ENCODE measurements around the gene ANO2. TPM values are rescaled to one million over a fixed set of nuclear protein-coding genes. Genes with fewer than 3 reads are reported as not detected.

ANO2 gene
- total RNA-seq, 1 donor from 2014 or later = 1.9 TPM

DNA sequence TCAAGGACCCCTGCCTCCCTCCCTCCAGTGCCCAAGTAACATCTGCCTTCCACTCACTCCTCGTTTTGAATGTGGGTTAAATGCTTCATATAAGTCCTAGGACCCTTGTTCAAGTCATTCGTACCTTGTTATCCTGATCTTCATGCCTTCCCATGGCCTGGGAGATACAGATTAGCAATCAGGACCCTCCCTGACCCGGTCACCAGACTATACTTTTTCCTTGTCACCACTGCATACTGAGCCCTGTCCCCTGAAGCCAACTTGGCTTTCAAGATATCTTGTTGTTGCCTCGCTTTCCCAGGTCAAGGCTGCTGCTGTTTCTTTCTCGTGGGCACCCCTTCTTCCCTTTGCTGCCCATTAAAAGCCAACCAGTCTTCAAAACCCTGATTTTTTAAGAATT is 208.5 kb downstream of the ANO2 start:
- Mint-ChIP-seq H3K9me3 (no peaks in the 10 kb centered on the region), H3K4me3 (no peak overlapping the region), H3K4me1 (no peaks in the 10 kb centered on the region), H3K27ac (ENCODE audit: unreplicated experiment) (no peak overlapping the region), H3K36me3 (ENCODE audit: low read depth) (no peaks in the 10 kb centered on the region), H3K27me3 (ENCODE audit: low read depth) (no peaks in the 10 kb centered on the region)
- no peak for DNase-seq (ENCODE audit: low read depth, low spot score)
- TF ChIP-seq CTCF (conservative IDR thresholded peaks at IDR 0.05) = no peak

GRCh38 chr12:5736016-5736415 is 209.0 kb downstream of the ANO2 start:
- H3K36me3 Mint-ChIP-seq (ENCODE audit: low read depth) = no peaks in the 10 kb centered on the region
- no peak for TF ChIP-seq CTCF (conservative IDR thresholded peaks at IDR 0.05)
- no peaks in the 10 kb centered on the region for H3K9me3 Mint-ChIP-seq
- H3K4me3 Mint-ChIP-seq = no peak overlapping the region
- H3K27ac Mint-ChIP-seq (ENCODE audit: unreplicated experiment) = no peak overlapping the region
- H3K4me1 Mint-ChIP-seq = no peaks in the 10 kb centered on the region
- no peak for DNase-seq (ENCODE audit: low read depth, low spot score)
- no peaks in the 10 kb centered on the region for H3K27me3 Mint-ChIP-seq (ENCODE audit: low read depth)

- no peak overlapping the region for H3K27ac Mint-ChIP-seq (ENCODE audit: unreplicated experiment)
- no peaks in the 10 kb centered on the region for H3K9me3 Mint-ChIP-seq
- DNase-seq (ENCODE audit: low read depth, low spot score) = no peak
- H3K27me3 Mint-ChIP-seq (ENCODE audit: low read depth) = no peaks in the 10 kb centered on the region
- no peaks in the 10 kb centered on the region for H3K4me1 Mint-ChIP-seq
- H3K4me3 Mint-ChIP-seq = no peak overlapping the region
- no peak for TF ChIP-seq CTCF (conservative IDR thresholded peaks at IDR 0.05)
- H3K36me3 Mint-ChIP-seq (ENCODE audit: low read depth) = no peaks in the 10 kb centered on the region
Observed at GRCh38 chr12:5733916-5734315, 211.1 kb downstream of the ANO2 start.

DNA sequence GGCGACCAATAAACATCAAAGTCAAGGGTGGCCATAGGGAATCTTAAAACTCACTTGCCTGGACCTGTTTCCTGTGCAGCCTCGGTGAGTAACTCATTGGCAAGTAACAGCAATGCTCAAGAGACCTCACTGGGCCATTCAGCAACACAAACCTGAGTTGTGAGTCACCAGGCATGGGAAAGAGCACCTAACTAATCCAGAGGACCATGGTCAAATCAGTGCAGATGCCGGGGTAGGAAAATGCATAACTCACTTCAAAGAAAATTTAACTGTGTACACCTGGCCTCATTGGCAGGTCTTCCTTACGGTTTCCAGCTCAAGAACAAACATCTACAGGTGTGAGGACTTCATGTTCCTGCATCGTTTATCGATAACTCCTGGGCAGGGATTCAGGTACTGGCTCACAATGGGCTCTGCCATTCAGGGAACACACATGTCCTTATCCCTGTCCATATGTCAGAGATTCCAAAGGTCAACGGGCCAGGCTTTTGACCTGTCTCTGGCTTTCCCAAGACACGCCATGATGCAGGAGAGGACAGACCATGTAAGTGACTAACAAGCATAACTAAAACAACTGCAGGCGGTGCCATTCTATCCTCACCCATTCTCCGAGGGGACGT is 211.8 kb downstream of the ANO2 start:
- no peak overlapping the region for H3K27ac Mint-ChIP-seq (ENCODE audit: unreplicated experiment)
- H3K9me3 Mint-ChIP-seq = no peaks in the 10 kb centered on the region
- H3K36me3 Mint-ChIP-seq (ENCODE audit: low read depth) = no peaks in the 10 kb centered on the region
- no peaks in the 10 kb centered on the region for H3K27me3 Mint-ChIP-seq (ENCODE audit: low read depth)
- no peak overlapping the region for H3K4me3 Mint-ChIP-seq
- H3K4me1 Mint-ChIP-seq = no peaks in the 10 kb centered on the region
- TF ChIP-seq CTCF (conservative IDR thresholded peaks at IDR 0.05) = no peak
- DNase-seq (ENCODE audit: low read depth, low spot score) = no peak

GRCh38 chr12:5730962-5731361 is 214.1 kb downstream of the ANO2 start:
- no peaks in the 10 kb centered on the region for H3K4me1 Mint-ChIP-seq

More at GRCh38 chr12:5730962-5731361, 214.1 kb downstream of the ANO2 start:
- no peaks in the 10 kb centered on the region for H3K27me3 Mint-ChIP-seq (ENCODE audit: low read depth)
- no peaks in the 10 kb centered on the region for H3K36me3 Mint-ChIP-seq (ENCODE audit: low read depth)
- H3K4me3 Mint-ChIP-seq = no peak overlapping the region
- no peak for TF ChIP-seq CTCF (conservative IDR thresholded peaks at IDR 0.05)
- DNase-seq (ENCODE audit: low read depth, low spot score) = no peak
- H3K27ac Mint-ChIP-seq (ENCODE audit: unreplicated experiment) = no peak overlapping the region
- no peaks in the 10 kb centered on the region for H3K9me3 Mint-ChIP-seq

Measured in neural crest cell (in vitro differentiated cells).